Parathyroid adenoma (tissue), 2 donors: ENCODE results near the gene GVQW3.
"Not testable (repeated sequence)": the region's sequence is repeated elsewhere in the genome, so short reads cannot be mapped to it uniquely, and the experiment has no call there.

Experiments
- H2AFZ ChIP-seq: fragments of 300-600 bp; sonication (generic); one replicate; pipeline ENCODE4 v1.7.0; 2017; ENCODE audit warnings: antibody characterized with exemption, mild to moderate bottlenecking
- H3K27ac ChIP-seq: fragments of 300-600 bp; sonication (generic); one replicate; pipeline ENCODE4 v1.7.0; 2017
- H3K27me3 ChIP-seq: fragments of 300-600 bp; sonication (generic); one replicate; pipeline ENCODE4 v1.7.0; 2017; ENCODE audit warnings: low read length; ENCODE audit not compliant: control insufficient read depth, insufficient read depth
- H3K36me3 ChIP-seq: fragments of 300-600 bp; sonication (generic); one replicate; pipeline ENCODE4 v1.7.0; 2017; ENCODE audit warnings: low read length; ENCODE audit not compliant: control insufficient read depth, insufficient read depth
- H3K4me1 ChIP-seq: fragments of 300-600 bp; sonication (generic); one replicate; pipeline ENCODE4 v1.7.0; 2017; ENCODE audit warnings: control low read depth
- H3K4me2 ChIP-seq: fragments of 300-600 bp; sonication (generic); one replicate; pipeline ENCODE4 v1.7.0; 2017; ENCODE audit warnings: low read length
- H3K4me3 ChIP-seq: fragments of 300-600 bp; sonication (generic); one replicate; pipeline ENCODE4 v1.7.0; 2017; ENCODE audit warnings: low read depth, low read length
- H3K79me2 ChIP-seq: fragments of 300-600 bp; sonication (generic); one replicate; pipeline ENCODE4 v1.7.0; 2017; ENCODE audit warnings: control low read depth
- H3K9ac ChIP-seq: fragments of 300-600 bp; sonication (generic); one replicate; pipeline ENCODE4 v1.7.0; 2017; ENCODE audit warnings: mild to moderate bottlenecking
- H3K9me3 ChIP-seq: fragments of 300-600 bp; sonication (generic); one replicate; pipeline ENCODE4 v1.7.0; 2017; ENCODE audit warnings: low read length; ENCODE audit not compliant: control insufficient read depth
- CTCF ChIP-seq: fragments of 300-600 bp; sonication (generic); IDR thresholded peaks from one replicate; pipeline ENCODE4 v1.7.0; 2017; ENCODE audit warnings: antibody characterized with exemption, mild to moderate bottlenecking
- donor health status: primary hyperparathyroidism.

Gene GVQW3

GRCh38 chr11:76400967-76401366, 19.8 kb downstream of the GVQW3 start:
- no peak overlapping the region for H3K4me3 ChIP-seq
- H3K9me3 ChIP-seq = no peaks in the 10 kb centered on the region
- no peak for TF ChIP-seq CTCF
- no peaks in the 10 kb centered on the region for H3K36me3 ChIP-seq
- no peak overlapping the region for H3K4me2 ChIP-seq
- H3K4me1 ChIP-seq = no peaks in the 10 kb centered on the region
- no peaks in the 10 kb centered on the region for H3K27me3 ChIP-seq
- no peak overlapping the region for H3K9ac ChIP-seq
- H3K79me2 ChIP-seq = no peaks in the 10 kb centered on the region
- H2AFZ ChIP-seq = no peak overlapping the region
- no peak overlapping the region for H3K27ac ChIP-seq

DNA sequence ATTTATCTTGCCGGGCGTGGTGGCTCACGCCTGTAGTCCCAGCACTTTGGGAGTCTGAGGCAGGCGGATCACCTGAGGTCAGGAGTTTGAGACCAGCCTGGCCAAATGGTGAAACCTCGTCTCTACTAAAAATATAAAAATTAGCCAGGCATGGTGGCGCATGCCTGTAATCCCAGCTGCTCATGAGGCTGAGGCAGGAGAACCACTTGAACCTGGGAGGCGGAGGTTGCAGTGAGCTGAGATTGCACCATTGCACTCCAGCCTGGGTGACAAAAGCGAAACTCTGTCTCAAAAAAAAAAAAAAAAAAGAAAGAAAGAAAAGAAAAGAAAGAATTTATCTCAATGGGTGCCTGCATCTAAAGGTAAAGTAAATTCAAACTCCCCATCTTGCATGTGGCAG, 20.4 kb downstream of the GVQW3 start:
- not testable (repeated sequence) for H3K27ac ChIP-seq

GRCh38 chr11:76406359-76406758, 25.2 kb downstream of the GVQW3 start:
- H3K9me3 ChIP-seq = no peaks in the 10 kb centered on the region
- peaks cover 4% of the 10 kb centered on the region for H3K4me1 ChIP-seq
- H3K4me2 ChIP-seq = no peak overlapping the region
- no peak overlapping the region for H2AFZ ChIP-seq
- H3K79me2 ChIP-seq = no peaks in the 10 kb centered on the region
- no peak overlapping the region for H3K9ac ChIP-seq
- no peak for TF ChIP-seq CTCF
- H3K27me3 ChIP-seq = no peaks in the 10 kb centered on the region
- H3K27ac ChIP-seq = no peak overlapping the region
- no peak overlapping the region for H3K4me3 ChIP-seq
- H3K36me3 ChIP-seq = no peaks in the 10 kb centered on the region

More for the DNA sequence above, 20.4 kb downstream of the GVQW3 start:
- not testable (repeated sequence) for H2AFZ ChIP-seq, H3K9me3 ChIP-seq, H3K27me3 ChIP-seq, H3K9ac ChIP-seq, H3K4me3 ChIP-seq, H3K79me2 ChIP-seq, H3K4me1 ChIP-seq, H3K36me3 ChIP-seq, H3K4me2 ChIP-seq

DNA sequence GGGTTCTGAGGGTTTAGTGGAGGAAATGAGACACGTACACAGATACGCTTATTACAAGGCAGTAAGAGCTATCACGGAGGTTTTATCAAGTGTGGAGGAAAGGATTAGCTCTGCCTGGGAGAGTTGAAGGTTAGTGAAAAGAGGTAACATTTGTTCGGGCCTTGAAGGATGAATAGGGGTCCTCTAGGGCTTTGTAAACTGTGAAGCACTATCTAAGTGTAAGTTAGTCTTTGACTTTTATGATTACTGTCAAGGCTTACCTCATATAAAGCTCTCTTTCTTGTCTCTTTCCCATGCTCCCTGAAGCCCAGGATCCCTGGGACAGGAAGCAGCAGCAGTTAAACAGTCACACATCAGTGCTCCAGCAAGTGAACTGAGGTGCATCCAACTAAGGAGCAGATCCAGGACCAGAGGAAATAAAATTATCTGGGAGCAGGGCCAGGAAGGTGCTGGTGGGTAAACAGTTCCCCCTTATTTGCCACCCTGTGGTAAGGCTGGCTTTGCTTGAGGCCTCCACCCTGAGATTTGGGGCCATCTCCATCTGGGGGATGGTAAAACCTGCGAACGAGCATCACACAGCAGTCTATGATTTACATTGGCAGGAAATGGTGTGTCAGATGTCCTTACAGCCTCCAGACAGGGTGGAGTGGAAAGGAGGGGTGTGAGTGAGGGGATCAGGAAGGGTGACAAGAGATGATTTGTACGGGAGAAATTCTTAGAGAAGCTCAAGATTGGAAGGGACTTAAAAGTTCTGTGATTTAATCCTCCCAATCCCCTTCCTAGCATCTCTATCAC, 27.2 kb downstream of the GVQW3 start:
- no peak overlapping the region for H3K4me3 ChIP-seq
- peak overlapping the region; percentile 70 for H2AFZ ChIP-seq
- no peak for TF ChIP-seq CTCF
- no peaks in the 10 kb centered on the region for H3K9me3 ChIP-seq
- H3K4me2 ChIP-seq = no peak overlapping the region
- H3K79me2 ChIP-seq = no peaks in the 10 kb centered on the region
- no peaks in the 10 kb centered on the region for H3K36me3 ChIP-seq
- H3K27me3 ChIP-seq = no peaks in the 10 kb centered on the region
- peak overlapping the region; percentile 21 for H3K27ac ChIP-seq
- H3K9ac ChIP-seq = no peak overlapping the region
- peaks cover 4% of the 10 kb centered on the region for H3K4me1 ChIP-seq

GRCh38 chr11:76410851-76411357, 29.8 kb downstream of the GVQW3 start:
- no peak overlapping the region for H3K4me3 ChIP-seq
- H3K4me1 ChIP-seq = peaks cover 4% of the 10 kb centered on the region
- no peak overlapping the region for H3K27ac ChIP-seq
- H2AFZ ChIP-seq = no peak overlapping the region
- no peak for TF ChIP-seq CTCF
- H3K9ac ChIP-seq = no peak overlapping the region
- H3K36me3 ChIP-seq = no peaks in the 10 kb centered on the region
- no peaks in the 10 kb centered on the region for H3K27me3 ChIP-seq
- no peaks in the 10 kb centered on the region for H3K79me2 ChIP-seq
- H3K4me2 ChIP-seq = no peak overlapping the region
- H3K9me3 ChIP-seq = no peaks in the 10 kb centered on the region
